ENCODE results near the gene TOP2B. TPM values are rescaled to one million over a fixed set of nuclear protein-coding genes. Genes with fewer than 3 reads are reported as not detected.

Gene TOP2B
- total and polyA plus RNA-seq, 7 donors: 39.3 to 84.8 (median 66.2) TPM

DNA sequence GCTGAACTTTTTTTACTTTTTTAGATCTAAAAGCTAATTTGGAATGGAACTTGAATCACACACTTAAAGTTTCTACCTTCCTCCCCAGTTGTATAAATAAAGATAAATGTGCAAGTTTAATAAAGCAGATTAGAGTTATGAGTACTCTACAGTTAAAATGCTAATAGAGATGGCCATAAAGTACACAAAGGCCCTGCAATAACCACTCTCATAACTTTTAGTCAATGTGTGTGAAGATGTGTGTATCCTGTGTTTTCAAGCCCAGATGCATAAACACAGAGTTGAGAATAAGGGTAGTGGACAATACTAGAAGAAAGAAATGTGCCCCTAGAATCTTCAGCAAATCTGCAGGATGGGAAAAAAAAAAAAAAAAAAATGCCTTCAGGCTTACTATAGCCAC is 45.3 kb downstream of the TOP2B start:
- Histone ChIP-seq H3K27ac (no peak overlapping the region), H3K9me3 (no peaks in the 10 kb centered on the region), H3K27me3 (ENCODE audit: insufficient read depth in 3 of 3, low read length in 2 of 3) (no peaks in the 10 kb centered on the region), H3K36me3 (ENCODE audit: insufficient read depth in 1 of 2, low read depth in 1 of 2) (peaks cover 3 to 97% of the 10 kb centered on the region in 2 donors), H3K4me1 (no peaks in the 10 kb centered on the region), H3K4me3 (no peak overlapping the region)
- intact Hi-C loops (cut with DNase I): no loop called here
- no peak for DNase-seq
- ATAC-seq: no peak
- no peak for TF ChIP-seq CTCF (IDR thresholded peaks at IDR 0.05)

GRCh38 chr3:25618028-25618427 is 46.7 kb downstream of the TOP2B start:
- H3K27me3 ChIP-seq (ENCODE audit: insufficient read depth in 3 of 3, low read length in 2 of 3): no peaks in the 10 kb centered on the region
- H3K9me3 ChIP-seq: no peaks in the 10 kb centered on the region
- H3K4me1 ChIP-seq: no peaks in the 10 kb centered on the region
- H3K27ac ChIP-seq: no peak overlapping the region
- ATAC-seq (no peak), DNase-seq (no peak)
- H3K36me3 ChIP-seq (ENCODE audit: insufficient read depth in 1 of 2, low read depth in 1 of 2): peaks cover 0 to 97% of the 10 kb centered on the region in 2 donors
- intact Hi-C loops (cut with DNase I): no loop called here
- H3K4me3 ChIP-seq: no peak overlapping the region
- no peak for TF ChIP-seq CTCF (IDR thresholded peaks at IDR 0.05)

DNA sequence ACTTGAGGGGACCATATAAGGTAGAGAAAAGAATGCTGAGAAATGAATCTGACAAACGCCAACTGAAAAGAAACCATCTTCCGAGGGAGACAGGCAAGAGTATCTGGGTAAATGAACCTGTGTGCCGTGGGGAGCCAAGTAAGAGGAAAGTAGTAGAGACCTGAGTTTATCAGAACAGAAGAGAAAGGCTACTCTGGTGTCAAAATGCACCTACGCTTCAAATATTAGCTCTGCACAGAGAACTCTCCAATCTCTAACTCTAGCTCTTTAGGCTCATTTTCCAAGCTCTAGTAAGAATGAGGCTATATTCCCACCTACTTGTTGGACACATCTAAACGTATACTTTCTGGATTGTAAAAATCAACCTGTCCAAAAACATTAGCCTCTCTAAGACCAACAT is 53.5 kb downstream of the TOP2B start:
- no peaks in the 10 kb centered on the region for H3K4me1 ChIP-seq
- intact Hi-C loops (cut with DNase I): no loop called here
- no peak for DNase-seq
- no peak for TF ChIP-seq CTCF (IDR thresholded peaks at IDR 0.05)
- 93 to 97% (median 94%) methylated on average over 5 of the region's 5 CpGs for WGBS, 3 donors
- H3K4me3 ChIP-seq: no peak overlapping the region
- H3K27ac ChIP-seq: no peak overlapping the region
- no peaks in the 10 kb centered on the region for H3K27me3 ChIP-seq (ENCODE audit: insufficient read depth in 3 of 3, low read length in 2 of 3)
- H3K9me3 ChIP-seq: no peaks in the 10 kb centered on the region
- ATAC-seq: no peak
- H3K36me3 ChIP-seq (ENCODE audit: insufficient read depth in 1 of 2, low read depth in 1 of 2): peaks cover 2 to 96% of the 10 kb centered on the region in 2 donors

GRCh38 chr3:25610779-25611178 is 53.9 kb downstream of the TOP2B start:
- H3K36me3 ChIP-seq (ENCODE audit: insufficient read depth in 1 of 2, low read depth in 1 of 2): peaks cover 2 to 98% of the 10 kb centered on the region in 2 donors

More at GRCh38 chr3:25610779-25611178, 53.9 kb downstream of the TOP2B start:
- no peak for DNase-seq
- no peaks in the 10 kb centered on the region for H3K4me1 ChIP-seq
- no peak for ATAC-seq
- H3K27ac ChIP-seq: no peak overlapping the region
- no peaks in the 10 kb centered on the region for H3K27me3 ChIP-seq (ENCODE audit: insufficient read depth in 3 of 3, low read length in 2 of 3)
- intact Hi-C loops (cut with DNase I): no loop called here
- H3K9me3 ChIP-seq: no peaks in the 10 kb centered on the region
- no peak overlapping the region for H3K4me3 ChIP-seq
- no peak for TF ChIP-seq CTCF (IDR thresholded peaks at IDR 0.05)

Data from psoas muscle (tissue), 8 donors.